ENCODE results near the gene LZTS2. TPM values are rescaled to one million over a fixed set of nuclear protein-coding genes. Genes with fewer than 3 reads are reported as not detected.
A peak's percentile ranks its signal among the peaks of the same experiment; 100 is the strongest.

Gene LZTS2
- total and polyA plus RNA-seq, 2 experiments from 2014 or later = 27.6 to 88.3 TPM

- TF ChIP-seq ETS1 (IDR thresholded peaks at IDR 0.05) (no peak), EZH2phosphoT487 (IDR thresholded peaks at IDR 0.05; ENCODE audit: unreplicated experiment) (no peak), NANOG (IDR thresholded peaks at IDR 0.05; ENCODE audit: borderline replicate concordance) (no peak)
Observed at GRCh38 chr10:101028446-101029337, 29.1 kb downstream of the LZTS2 start (continued).

GRCh38 chr10:101029520-101030295 lies 30.1 kb downstream of the LZTS2 start:
- ATAC-seq (peak; percentile 20), DNase-seq (ENCODE audit: low spot score) (peak; percentile 72)
- Histone ChIP-seq H3K9me2 (ENCODE audit: insufficient read depth) (no peaks in the 10 kb centered on the region), H3F3A (replicated peaks; ENCODE audit: low read depth) (no peaks in the 10 kb centered on the region), H2AFZ (peak overlapping the region; percentile 32; the same call in 1 of the 2 replicates), H3K4me1 (ENCODE audit: insufficient read depth) (peaks cover 27% of the 10 kb centered on the region; the same call in 1 of the 2 replicates), H4K20me1 (replicated peaks; ENCODE audit: insufficient read depth) (no peaks in the 10 kb centered on the region; the same call in 1 of the 2 replicates), H3K27ac (ENCODE audit: low read depth) (no peak overlapping the region), H3K36me3 (ENCODE audit: insufficient read depth) (no peaks in the 10 kb centered on the region), H3K27me3 (ENCODE audit: insufficient read depth) (peaks cover 53% of the 10 kb centered on the region), H3K4me3 (no peak overlapping the region), H3K79me2 (replicated peaks; ENCODE audit: insufficient read depth) (no peaks in the 10 kb centered on the region), H3K4me2 (peak overlapping the region; percentile 100; the same call in 1 of the 2 replicates)
- H3K4me1 Mint-ChIP-seq = peaks cover 33% of the 10 kb centered on the region
- H3K27ac Mint-ChIP-seq = no peak overlapping the region
- no peaks in the 10 kb centered on the region for H3K9me3 Mint-ChIP-seq
- H3K4me3 Mint-ChIP-seq = no peak overlapping the region
- TF ChIP-seq ETS1 (IDR thresholded peaks at IDR 0.05) (no peak), ZNF114 (CRISPR knock-in tag; IDR thresholded peaks at IDR 0.05) (no peak), NANOG (IDR thresholded peaks at IDR 0.05; ENCODE audit: borderline replicate concordance) (no peak), CTCF (conservative IDR thresholded peaks at IDR 0.05; ENCODE audit: low read depth in 2 of 2) (peak; percentile 15 to 37; a peak in 3 of 4 replicates)
- H3K27me3 Mint-ChIP-seq (ENCODE audit: insufficient read depth, low read depth, poor library complexity) = peaks cover 46% of the 10 kb centered on the region
- H3K36me3 Mint-ChIP-seq (ENCODE audit: low read depth) = no peaks in the 10 kb centered on the region; the same call in 2 of the 3 replicates
